NCI-H146 treated with DMSO at 0.1 percent for 48 hours (cell line): ENCODE data around the gene ZNF502.

Experiments
- DNase-seq: peaks from one replicate; lab custom pipeline; 2025; ENCODE audit not compliant: unreplicated experiment; lab: John Stamatoyannopoulos, UW

Gene ZNF502

GRCh38 chr3:44764248-44764647 is 51.8 kb downstream of the ZNF502 start:
- no peak for DNase-seq

DNA sequence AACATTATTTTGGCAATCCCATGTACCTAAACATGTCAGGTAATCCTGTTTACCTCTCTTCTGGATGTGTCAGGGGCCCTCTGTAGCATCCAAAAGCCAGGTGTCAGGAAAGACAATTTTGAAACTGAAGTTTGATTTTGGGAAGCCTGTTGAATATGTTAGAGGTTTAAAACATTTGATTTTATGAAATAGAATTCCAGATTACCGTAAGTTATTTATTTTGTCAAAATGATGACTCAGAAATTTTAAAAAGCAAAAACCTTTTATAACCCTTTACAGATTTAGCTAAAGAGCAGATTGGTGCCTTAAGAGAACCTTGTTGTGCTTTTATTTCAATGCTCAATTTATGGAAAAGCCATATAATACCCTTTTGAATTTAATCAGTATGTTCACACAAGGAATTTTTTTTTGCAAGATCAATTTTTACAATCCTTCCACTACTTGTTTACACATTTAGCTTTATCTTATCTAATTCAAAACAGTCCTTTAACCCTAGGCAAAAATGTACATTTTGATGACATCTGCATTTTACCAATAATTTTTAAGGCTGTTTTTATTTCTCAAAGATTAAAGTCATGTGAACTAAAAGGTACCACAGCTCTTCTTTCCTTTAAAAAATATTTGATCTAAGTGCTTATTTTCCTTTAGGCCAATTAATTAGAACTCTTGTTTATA is 59.1 kb downstream of the ZNF502 start:
- no peak for DNase-seq

DNA sequence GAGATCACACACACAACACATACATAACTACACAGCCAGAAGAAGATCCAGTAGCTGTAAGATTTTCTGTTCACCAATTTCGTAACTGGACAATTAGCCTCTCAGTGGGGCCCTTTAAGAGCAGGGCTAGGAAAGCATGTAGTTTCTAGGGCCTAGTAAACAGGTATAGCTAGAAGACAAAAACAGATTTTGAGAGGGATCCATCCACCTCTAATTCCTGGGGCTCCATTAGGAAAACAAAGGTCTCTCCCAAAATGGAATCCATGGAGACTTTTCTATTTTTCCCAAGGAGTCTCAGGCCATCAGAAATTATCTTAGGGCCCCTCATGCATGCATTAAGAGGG is 59.6 kb downstream of the ZNF502 start:
- no peak for DNase-seq
